K562 (cell line): ENCODE measurements around the gene C12orf54. TPM values are rescaled to one million over a fixed set of nuclear protein-coding genes. Genes with fewer than 3 reads are reported as not detected.
"Not testable (repeated sequence)": the region's sequence is repeated elsewhere in the genome, so short reads cannot be mapped to it uniquely, and the experiment has no call there.

Experiments
- ATAC-seq: fragments of 200-7000 bp; cut with Tn5 transposase; 3 replicates; pipeline ENCODE4 v1.9.1; 2020; ENCODE audit warnings: moderate library complexity
- BruUV-seq: library from RNA; stranded (reverse); fragments of 400-500 nt; replicated peaks from 2 replicates; lab custom pipeline; 2021; lab: Mats Ljungman, UMichigan
- CTCF ChIA-PET: fragments of 300-600 bp; formaldehyde crosslinking; extraction: SDS; loops from one replicate; lab custom pipeline; 2021; ENCODE audit warnings: low intra/inter-chr PET ratio; lab: Yijun Ruan, JAX
- POLR2A ChIA-PET: fragments of 300-600, 350-650 bp; sonication (Branson Sonifier 250); formaldehyde crosslinking; extraction: SDS; loops from one replicate; lab custom pipeline; 2021; ENCODE audit warnings: antibody characterized with exemption, inconsistent platforms; lab: Yijun Ruan, JAX
- DNase-seq, 4 experiments: peaks; one replicate each; pipeline versions ENCODE4 v3.0.0 to v3.0.0-alpha.2; 2011 to 2018; ENCODE audit warnings: low spot score in 3 of 4, mixed read lengths in 3 of 4; ENCODE audit errors: extremely low read depth in 1 of 4
- FAIRE-seq: peaks from 2 replicates; lab custom pipeline; 2011; peaks lifted over from hg19 to GRCh38; lab: Jason Lieb, UNC
- H2AFZ ChIP-seq: 2 replicates; pipeline ENCODE4 v1.6.0; 2011; ENCODE audit warnings: low read depth, low read length, control low read depth, inconsistent platforms
- H3K27ac ChIP-seq: fragments of 200-600 bp; 3 replicates; pipeline ENCODE4 v1.8.0; 2011; ENCODE audit warnings: low read depth, mild to moderate bottlenecking, control low read depth, inconsistent platforms, low read length, moderate library complexity, mixed read lengths; ENCODE audit errors: extremely low read depth
- H3K27me3 ChIP-seq, 2 experiments: fragments of 300-600 bp in 1 of 2; 2 replicates in 1 of 2; 3 replicates in 1 of 2; pipeline versions ENCODE4 v1.6.0 to v1.8.0; 2011; ENCODE audit warnings: inconsistent platforms in 2 of 2, low read length in 2 of 2, mild to moderate bottlenecking in 1 of 2, mixed read lengths in 1 of 2, moderate library complexity in 1 of 2; ENCODE audit not compliant: control insufficient read depth in 2 of 2, insufficient read depth in 2 of 2
- H3K36me3 ChIP-seq: fragments of 300-600 bp; 3 replicates; pipeline ENCODE4 v1.8.0; 2011; ENCODE audit warnings: mild to moderate bottlenecking, low read length, inconsistent platforms; ENCODE audit not compliant: control insufficient read depth, insufficient read depth
- H3K4me1 ChIP-seq, 2 experiments: fragments of 200-600 bp in 1 of 2; replicated peaks in 1 of 2; 2 replicates in 1 of 2; 3 replicates in 1 of 2; pipeline versions ENCODE4 v1.5.1 to v1.8.0; 2011; ENCODE audit warnings: inconsistent platforms in 2 of 2, low read length in 2 of 2, mild to moderate bottlenecking in 1 of 2, mixed read lengths in 1 of 2, moderate library complexity in 1 of 2; ENCODE audit not compliant: control insufficient read depth in 2 of 2, insufficient read depth in 2 of 2
- H3K4me2 ChIP-seq: 2 replicates; pipeline ENCODE4 v1.6.1; 2011; ENCODE audit warnings: low read length, control low read depth, inconsistent platforms, mixed read lengths; ENCODE audit not compliant: insufficient read depth
- H3K4me3 ChIP-seq: fragments of 200-600 bp; sonication (generic), shearing (Covaris generic); 2 replicates; pipeline ENCODE4 v1.5.1; 2016; ENCODE audit warnings: control low read depth, inconsistent platforms
- H3K79me2 ChIP-seq: fragments of 200-600 bp; 3 replicates; pipeline ENCODE4 v1.8.0; 2011; ENCODE audit warnings: low read length, inconsistent platforms; ENCODE audit not compliant: control insufficient read depth, insufficient read depth
- H3K9ac ChIP-seq, 2 experiments: 2 replicates each; pipeline versions ENCODE4 v1.6.0 to v1.6.1; 2011; ENCODE audit warnings: low read depth in 2 of 2, low read length in 2 of 2, control low read depth in 1 of 2, inconsistent platforms in 1 of 2, mild to moderate bottlenecking in 1 of 2, mixed read lengths in 1 of 2; ENCODE audit not compliant: insufficient read depth in 1 of 2
- H3K9me1 ChIP-seq: one replicate; pipeline ENCODE4 v1.6.0; 2011; ENCODE audit warnings: inconsistent platforms, mild to moderate bottlenecking, low read length, moderate library complexity; ENCODE audit not compliant: control insufficient read depth, insufficient read depth
- H3K9me3 ChIP-seq: replicated peaks from 2 replicates; pipeline ENCODE4 v1.5.1; 2011; ENCODE audit warnings: low read depth, low read length, inconsistent platforms; ENCODE audit not compliant: control insufficient read depth, insufficient read depth
- H4K20me1 ChIP-seq: replicated peaks from 2 replicates; pipeline ENCODE4 v1.6.1; 2011; ENCODE audit warnings: low read length, inconsistent platforms, mixed read lengths; ENCODE audit not compliant: control insufficient read depth, insufficient read depth
- ELF1 ChIP-seq: fragments of 200-800 bp; sonication (Bioruptor generic); IDR thresholded peaks from 2 replicates; pipeline ENCODE4 v1.6.1; 2016; ENCODE audit warnings: missing genetic modification characterization, missing compliant biosample characterization
- FOSL1 ChIP-seq: fragments of 200-800 bp; sonication (Bioruptor generic); conservative IDR thresholded peaks from 2 replicates; pipeline ENCODE4 v1.6.1; 2016; ENCODE audit warnings: missing genetic modification characterization, missing compliant biosample characterization
- WGBS: fragments of 100-300 bp; shearing (Covaris generic); methylation state at CpG from one replicate; pipeline ENCODE4 v1.1.6; 2016; ENCODE audit warnings: low coverage, mixed read lengths; ENCODE audit not compliant: insufficient coverage; ENCODE audit errors: missing lambda C conversion rate; 5-methylcytosine and 5-hydroxymethylcytosine counted together
- in situ Hi-C: fragments of 300-500 bp; cut with MboI; formaldehyde crosslinking; loops from 4 replicates; pipeline ENCODE4 v1.15.0; 2018; ENCODE audit warnings: inconsistent platforms, mixed read lengths
- intact Hi-C: fragments of 100-400 bp; cut with micrococcal nuclease; formaldehyde crosslinking; loops from 2 replicates; pipeline ENCODE4 v1.14.2; 2022
- polyA plus RNA-seq, 8 experiments: library from polyadenylated mRNA; depleted of rRNA in 4 of 8; stranded (reverse) in 5 of 8; unstranded in 3 of 8; fragments of >200 nt; fragmentation: Nextera tagmentation in 2 of 8; fragmentation: Illumina TruSeq in 1 of 8; extraction: Ambion mirVana in 2 of 8; extraction: Trizol in 1 of 8; gene quantifications; 2 replicates each; pipeline versions ENCODE4 v1.2.1 to v1.2.3, GENCODE V29; 2011 to 2014; ENCODE audit warnings: inconsistent platforms in 1 of 8, missing spikeins in 1 of 8
- total RNA-seq, 7 experiments: library from RNA; depleted of rRNA in 6 of 7; stranded (reverse); fragments of >200 nt in 6 of 7; fragmentation: Illumina TruSeq in 2 of 7; extraction: Trizol in 2 of 7; gene quantifications; 2 replicates each; pipeline versions ENCODE4 v1.2.1 to v1.2.3, GENCODE V29; 2011 to 2021; ENCODE audit warnings: low replicate concordance in 1 of 7

C12orf54 gene
- total and polyA plus RNA-seq, 9 of the 15 experiments (the other 6 are each of a cell fraction or from before 2014, with no cell fraction given), result not detected

DNA sequence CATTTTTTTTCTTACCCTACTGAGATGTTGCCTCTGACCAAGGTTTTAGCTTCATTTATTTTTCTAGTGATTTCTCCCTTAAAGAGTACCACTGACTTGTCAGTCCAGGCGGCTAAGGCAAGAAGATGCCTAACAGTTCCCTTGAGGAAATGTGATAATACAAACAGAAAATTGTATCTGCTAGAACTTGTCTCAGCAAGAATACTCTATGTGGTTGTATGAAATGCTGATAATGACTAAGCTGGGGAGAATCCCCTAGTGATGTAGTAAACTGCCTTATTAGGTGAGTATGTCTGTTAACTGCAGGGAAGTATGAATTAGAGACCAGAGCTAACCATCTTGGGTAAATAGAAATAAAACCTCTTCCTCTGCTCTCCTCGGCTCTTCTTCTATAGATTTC lies 6.7 kb downstream of the C12orf54 start:
- CTCF ChIA-PET, result interaction anchor here (0.7 kb wide), 1 partner anchor 299 kb away, joined by 3 read pairs; no protein-coding TSS in a partner anchor

DNA sequence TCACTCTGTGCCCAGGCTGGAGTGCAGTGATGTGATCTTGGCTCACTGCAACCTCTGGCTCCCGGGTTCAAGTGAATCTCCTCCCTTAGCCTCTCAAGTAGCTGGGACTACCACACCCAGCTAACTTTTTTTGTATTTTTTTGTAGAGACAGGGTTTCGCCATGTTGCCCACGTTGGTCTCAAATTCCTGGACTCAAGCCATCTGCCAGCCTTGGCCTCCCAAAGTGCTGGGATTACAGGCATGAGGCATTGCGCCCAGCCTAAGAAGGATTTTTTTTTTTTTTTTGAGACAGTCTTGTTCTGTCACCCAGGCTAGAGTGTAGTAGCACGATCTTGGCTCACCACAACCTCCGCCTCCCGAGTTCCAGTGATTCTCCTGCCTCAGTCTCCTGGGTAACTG lies 7.2 kb downstream of the C12orf54 start:
- H3K27ac ChIP-seq, H3K9ac ChIP-seq, CTCF ChIA-PET, POLR2A ChIA-PET, BruUV-seq, H3K4me1 ChIP-seq, H3K9me3 ChIP-seq, H4K20me1 ChIP-seq, H3K79me2 ChIP-seq, in situ Hi-C loops, H3K4me2 ChIP-seq, H3K9me1 ChIP-seq, H2AFZ ChIP-seq, H3K4me3 ChIP-seq, H3K27me3 ChIP-seq, ATAC-seq, FAIRE-seq, H3K36me3 ChIP-seq, intact Hi-C loops, DNase-seq: not testable (repeated sequence)
- WGBS, result 5% methylated on average over 6 of the region's 7 CpGs

More for the DNA sequence above, 6.7 kb downstream of the C12orf54 start:
- Histone ChIP-seq H3K79me2 (no peaks in the 10 kb centered on the region), H3K36me3 (no peaks in the 10 kb centered on the region), H2AFZ (no peak overlapping the region), H3K27ac (no peak overlapping the region), H3K27me3 (peaks cover 5 to 9% of the 10 kb centered on the region in 2 experiments; a peak in 4 of 5 replicates), H3K9me1 (no peaks in the 10 kb centered on the region), H3K9me3 (no peaks in the 10 kb centered on the region), H3K4me3 (no peak overlapping the region), H3K9ac (no peak overlapping the region), H3K4me1 (no peaks in the 10 kb centered on the region), H3K4me2 (no peak overlapping the region), H4K20me1 (no peaks in the 10 kb centered on the region)
- in situ Hi-C loops, result no loop called here
- TF ChIP-seq FOSL1 (tag), result 0 out of 2 replicates have a peak, but pooled peaks have one; percentile 20
- no peak for TF ChIP-seq ELF1 (tag)
- FAIRE-seq, result no peak
- no peak for ATAC-seq
- 0% methylated on average over 2 of the region's 2 CpGs for WGBS
- POLR2A ChIA-PET, result no interaction called here
- intact Hi-C loops, result no loop called here
- DNase-seq, result no peak
- BruUV-seq, result no TSS peak

DNA sequence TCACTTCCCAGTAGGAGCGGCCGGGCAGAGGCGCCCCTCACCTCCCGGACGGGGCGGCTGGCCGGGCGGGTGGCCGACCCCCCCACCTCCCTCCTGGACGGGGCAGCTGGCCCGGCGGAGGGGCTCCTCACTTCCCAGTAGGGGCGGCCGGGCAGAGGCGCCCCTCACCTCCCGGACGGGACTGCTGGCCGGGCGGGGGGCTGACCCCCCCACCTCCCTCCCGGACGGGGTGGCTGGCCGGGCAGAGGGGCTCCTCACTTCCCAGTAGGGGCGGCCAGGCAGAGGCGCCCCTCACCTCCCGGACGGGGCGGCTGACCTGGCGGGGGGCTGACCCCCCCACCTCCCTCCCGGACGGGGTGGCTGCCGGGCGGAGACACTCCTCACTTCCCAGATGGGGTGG lies 18.0 kb downstream of the C12orf54 start:
- ATAC-seq, DNase-seq, H3K36me3 ChIP-seq, BruUV-seq, FAIRE-seq, POLR2A ChIA-PET, H3K4me1 ChIP-seq, CTCF ChIA-PET, H3K27me3 ChIP-seq, intact Hi-C loops, H3K27ac ChIP-seq, H3K9me3 ChIP-seq, H3K4me3 ChIP-seq, in situ Hi-C loops, H2AFZ ChIP-seq, H4K20me1 ChIP-seq, H3K9ac ChIP-seq, H3K4me2 ChIP-seq, H3K79me2 ChIP-seq, H3K9me1 ChIP-seq: not testable (repeated sequence)
- WGBS, result no CpG with 5 or more reads among the region's 32 CpGs
